Keratinocyte (primary cell): ENCODE measurements around the gene BUD23.

ENCODE experiments used
- CTCF ChIP-seq, 3 experiments: IDR thresholded peaks in 1 of 3; conservative IDR thresholded peaks in 1 of 3; optimal IDR thresholded peaks in 1 of 3; 2 replicates in 2 of 3; 3 replicates in 1 of 3; pipeline versions ENCODE3 to v1.5.1; 2011; ENCODE audit warnings: low read length in 3 of 3, mild to moderate bottlenecking in 3 of 3, moderate library complexity in 2 of 3, control low read depth in 1 of 3, inconsistent platforms in 1 of 3; ENCODE audit not compliant: insufficient read depth in 2 of 3; ENCODE audit errors: extremely low read depth in 1 of 3
- EZH2 ChIP-seq: IDR thresholded peaks from one replicate; pipeline ENCODE4 v1.6.1; 2012; ENCODE audit warnings: inconsistent platforms, mild to moderate bottlenecking, low read length, moderate library complexity

GRCh38 chr7:73716318-73716890, 33.0 kb downstream of the BUD23 start:
- TF ChIP-seq EZH2: no peak
- no peak for TF ChIP-seq CTCF (optimal IDR thresholded peaks at IDR 0.05 in 1 of 3, IDR thresholded peaks at IDR 0.05 in 1 of 3, conservative IDR thresholded peaks at IDR 0.05 in 1 of 3; ENCODE audit: extremely low read depth in 1 of 3, insufficient read depth in 2 of 3, low read length in 3 of 3)
